GM13977 (cell line): ENCODE measurements around the gene MSS51.
A peak's percentile ranks its signal among the peaks of the same experiment; 100 is the strongest.

Experiments
- DNase-seq: peaks from one replicate; pipeline ENCODE4 v3.0.0; 2012; ENCODE audit warnings: low spot score
- in situ Hi-C: fragments of 300-500 bp; cut with MboI; formaldehyde crosslinking; loops from one replicate; pipeline ENCODE4 v1.12.0; 2022; ENCODE audit warnings: low sequenced_read_pairs, low pct_unique_long_range_greater_than_20kb, mixed read lengths, inconsistent platforms; ENCODE audit not compliant: unreplicated experiment
- TF ChIP-seq, protein P1 (sequence below): IDR thresholded peaks from 2 replicates; pipeline ENCODE4 v1.5.1; 2012; ENCODE audit warnings: mild to moderate bottlenecking, control low read depth; ENCODE audit not compliant: insufficient read depth; ENCODE audit errors: extremely low read depth, missing control alignments

Gene MSS51

DNA sequence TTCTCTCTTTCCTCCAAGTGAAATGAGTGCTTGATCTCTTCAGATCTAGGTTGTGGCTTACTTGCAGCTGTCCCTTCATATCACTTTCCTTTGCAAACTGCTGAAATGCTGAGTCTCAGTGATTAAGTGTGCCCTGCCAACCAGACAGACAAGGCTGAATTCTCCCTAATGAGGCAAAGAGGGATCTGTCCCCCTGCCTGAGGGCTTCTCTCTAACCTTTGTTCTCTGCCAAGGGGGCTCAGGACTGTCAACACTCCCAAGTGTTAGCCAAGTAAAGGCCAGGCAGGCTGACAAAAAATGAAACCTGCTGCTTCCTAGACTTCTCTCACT is at the start of gene MSS51:
Gene MSS51 (minus strand): TSS at position 24 of the 330 bp plus-strand sequence. CDS start 5,277 bp downstream, outside the sequence.
- DNase-seq: no peak
- in situ Hi-C loops: no loop called here
- TF ChIP-seq, protein P1, sequence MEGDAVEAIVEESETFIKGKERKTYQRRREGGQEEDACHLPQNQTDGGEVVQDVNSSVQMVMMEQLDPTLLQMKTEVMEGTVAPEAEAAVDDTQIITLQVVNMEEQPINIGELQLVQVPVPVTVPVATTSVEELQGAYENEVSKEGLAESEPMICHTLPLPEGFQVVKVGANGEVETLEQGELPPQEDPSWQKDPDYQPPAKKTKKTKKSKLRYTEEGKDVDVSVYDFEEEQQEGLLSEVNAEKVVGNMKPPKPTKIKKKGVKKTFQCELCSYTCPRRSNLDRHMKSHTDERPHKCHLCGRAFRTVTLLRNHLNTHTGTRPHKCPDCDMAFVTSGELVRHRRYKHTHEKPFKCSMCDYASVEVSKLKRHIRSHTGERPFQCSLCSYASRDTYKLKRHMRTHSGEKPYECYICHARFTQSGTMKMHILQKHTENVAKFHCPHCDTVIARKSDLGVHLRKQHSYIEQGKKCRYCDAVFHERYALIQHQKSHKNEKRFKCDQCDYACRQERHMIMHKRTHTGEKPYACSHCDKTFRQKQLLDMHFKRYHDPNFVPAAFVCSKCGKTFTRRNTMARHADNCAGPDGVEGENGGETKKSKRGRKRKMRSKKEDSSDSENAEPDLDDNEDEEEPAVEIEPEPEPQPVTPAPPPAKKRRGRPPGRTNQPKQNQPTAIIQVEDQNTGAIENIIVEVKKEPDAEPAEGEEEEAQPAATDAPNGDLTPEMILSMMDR: no peak

DNA sequence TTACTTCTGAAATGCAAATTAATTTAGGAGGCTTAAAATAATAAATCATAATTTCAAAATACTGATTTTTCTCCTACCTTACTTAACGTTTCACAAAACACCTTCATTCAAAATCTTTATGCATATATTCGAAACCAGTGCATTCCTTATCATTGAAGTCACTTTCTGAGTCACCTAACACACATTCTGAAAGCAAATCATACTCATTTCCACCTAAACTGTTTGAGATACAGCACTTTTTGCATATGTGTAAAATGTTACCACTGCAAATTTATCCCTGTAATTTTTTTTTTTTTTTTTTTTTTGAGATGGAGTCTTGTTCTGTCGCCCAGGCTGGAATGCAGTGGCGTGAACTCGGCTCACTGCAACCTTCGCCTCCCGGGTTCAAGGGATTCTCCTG is 46.8 kb upstream of the MSS51 start:
- in situ Hi-C loops: no loop called here
- TF ChIP-seq, protein P1: no peak
- DNase-seq: peak; percentile 48

DNA sequence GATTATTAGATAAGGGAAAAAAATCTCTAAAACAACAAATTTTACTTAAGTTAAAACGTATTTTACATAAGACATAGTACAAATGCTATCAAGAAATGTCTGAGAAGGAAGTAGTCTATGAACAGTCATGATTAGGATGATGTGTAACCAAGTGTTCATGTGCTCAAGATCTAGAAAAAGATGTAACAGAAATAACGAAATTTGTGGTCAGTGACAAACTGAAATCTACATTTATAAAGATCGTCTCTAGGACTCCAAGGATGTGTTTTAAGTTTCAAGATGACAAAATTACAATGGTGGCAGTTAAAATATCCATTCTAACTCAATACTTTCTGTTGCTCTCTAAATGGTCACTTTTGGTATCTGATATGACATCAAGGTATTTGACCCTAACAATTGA is 45.3 kb upstream of the MSS51 start:
- TF ChIP-seq, protein P1: no peak
- in situ Hi-C loops: no loop called here
- peak; percentile 44 for DNase-seq

DNA sequence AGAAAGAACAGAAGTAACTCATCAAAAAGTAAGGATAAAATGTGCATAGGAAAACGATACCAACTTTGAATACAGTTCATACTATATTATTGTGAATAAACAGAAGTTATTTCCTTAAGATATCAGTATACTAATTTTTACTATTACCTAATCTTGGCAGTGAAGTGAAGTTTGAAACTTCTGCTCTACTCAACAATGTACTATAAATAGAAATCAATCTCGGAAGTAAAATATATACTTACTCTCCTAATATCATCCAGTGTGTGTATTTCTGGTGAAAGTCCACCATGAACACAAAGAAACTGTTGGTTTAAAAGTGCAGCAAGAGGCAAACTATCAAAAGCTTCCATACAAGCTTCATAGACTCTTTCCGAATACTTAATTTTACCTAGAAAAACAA is 37.9 kb upstream of the MSS51 start:
- DNase-seq: no peak
- TF ChIP-seq, protein P1: no peak
- in situ Hi-C loops: no loop called here

DNA sequence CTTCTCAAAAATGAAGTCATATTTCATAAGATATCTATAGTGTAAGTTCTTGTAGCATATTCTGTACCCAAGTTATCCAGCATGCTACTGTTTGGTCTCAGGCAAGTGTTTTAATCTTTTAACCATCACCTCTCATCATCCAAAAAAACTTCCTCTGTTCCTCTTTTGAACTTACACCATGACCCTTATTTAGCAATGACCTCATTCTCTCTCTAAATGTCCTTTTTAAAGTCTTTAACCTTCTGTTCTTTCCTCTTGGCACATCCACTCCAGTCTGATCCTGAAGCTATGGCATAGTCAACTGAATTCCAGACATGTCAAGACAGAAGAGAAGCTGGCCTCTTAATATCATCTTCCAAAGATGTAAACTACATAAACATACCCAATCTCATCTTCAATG is 36.2 kb upstream of the MSS51 start:
- in situ Hi-C loops: no loop called here

DNA sequence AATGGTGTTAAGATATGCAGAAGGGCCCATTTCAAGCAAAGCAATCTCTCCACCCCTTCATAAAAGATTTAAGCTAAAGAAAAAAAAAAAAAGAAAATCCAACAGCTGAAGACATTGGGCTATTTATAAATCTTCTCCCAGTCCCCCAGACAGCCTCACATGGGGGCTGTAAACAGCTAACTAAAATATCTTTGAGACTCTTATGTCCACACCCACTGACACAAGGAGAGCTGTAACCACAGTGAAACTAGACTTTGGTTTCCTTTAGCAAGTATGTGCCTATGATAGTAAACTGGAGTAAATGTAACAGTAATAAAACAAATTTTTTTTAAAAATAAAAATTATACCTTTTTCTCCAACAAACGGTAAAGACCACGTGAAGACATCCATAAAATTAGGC is 33.8 kb upstream of the MSS51 start:
- in situ Hi-C loops: no loop called here
- DNase-seq: peak; percentile 41
- TF ChIP-seq, protein P1: no peak

More for the DNA sequence above, 36.2 kb upstream of the MSS51 start:
- TF ChIP-seq, protein P1: no peak
- no peak for DNase-seq
